H1 (cell line): Measurements from ENCODE around the gene BDP1. TPM values are rescaled to one million over a fixed set of nuclear protein-coding genes. Genes with fewer than 3 reads are reported as not detected.
A peak's percentile ranks its signal among the peaks of the same experiment; 100 is the strongest.

Source experiments
- CTCF ChIA-PET: fragments of 300-600 bp; sonication (Branson Sonifier 250); formaldehyde crosslinking; loops from one replicate; lab custom pipeline; 2021; ENCODE audit not compliant: partially characterized antibody; lab: Charles Lee
- POLR2A ChIA-PET: fragments of 300-600 bp; sonication (Branson Sonifier 250); formaldehyde crosslinking; loops from one replicate; lab custom pipeline; 2021; ENCODE audit warnings: inconsistent platforms; ENCODE audit not compliant: partially characterized antibody; lab: Charles Lee
- DNase-seq, 2 experiments: peaks; one replicate each; pipeline versions ENCODE4 v3.0.0 to v3.0.0-alpha.2; 2010 to 2022; ENCODE audit warnings: low spot score in 2 of 2, low read depth in 1 of 2, mixed read lengths in 1 of 2
- FAIRE-seq: peaks from 2 replicates; lab custom pipeline; 2011; peaks lifted over from hg19 to GRCh38; lab: Jason Lieb, UNC
- H2AFZ ChIP-seq: 2 replicates; pipeline ENCODE4 v1.8.1; 2012; ENCODE audit warnings: low read length, inconsistent platforms
- H2AK5ac ChIP-seq: 2 replicates; pipeline ENCODE4 v1.6.1; 2013; ENCODE audit warnings: low read depth, low read length
- H2BK120ac ChIP-seq: replicated peaks from 2 replicates; pipeline ENCODE3; 2013; ENCODE audit warnings: low read depth, low read length, inconsistent platforms
- H2BK12ac ChIP-seq: 2 replicates; pipeline ENCODE4 v1.6.1; 2013; ENCODE audit warnings: low read depth, low read length
- H2BK15ac ChIP-seq: 2 replicates; pipeline ENCODE4 v1.6.1; 2013; ENCODE audit warnings: low read length
- H2BK20ac ChIP-seq: 2 replicates; pipeline ENCODE4 v1.6.1; 2013; ENCODE audit warnings: low read length
- H2BK5ac ChIP-seq: 2 replicates; pipeline ENCODE4 v1.6.1; 2013; ENCODE audit warnings: low read depth, low read length
- H3K14ac ChIP-seq: 2 replicates; pipeline ENCODE4 v1.6.1; 2013; ENCODE audit warnings: inconsistent platforms; ENCODE audit not compliant: insufficient read length
- H3K18ac ChIP-seq: 2 replicates; pipeline ENCODE4 v1.6.1; 2013; ENCODE audit warnings: low read length; ENCODE audit errors: extremely low read depth
- H3K23ac ChIP-seq: 2 replicates; pipeline ENCODE4 v1.6.1; 2013; ENCODE audit warnings: inconsistent platforms; ENCODE audit not compliant: insufficient read length
- H3K23me2 ChIP-seq: 2 replicates; pipeline ENCODE4 v1.6.1; 2013; ENCODE audit warnings: low read depth, low read length
- H3K27ac ChIP-seq: 2 replicates; pipeline ENCODE4 v1.6.1; 2011; ENCODE audit warnings: low read depth, low read length, inconsistent platforms
- H3K27me3 ChIP-seq, 4 experiments: replicated peaks in 1 of 4; 1 replicate in 1 of 4; 2 replicates in 3 of 4; pipeline versions ENCODE4 v1.6.1 to v1.8.1; 2011 to 2013; ENCODE audit warnings: low read length in 3 of 4, mild to moderate bottlenecking in 3 of 4, inconsistent platforms in 2 of 4, mixed read lengths in 2 of 4, moderate library complexity in 1 of 4; ENCODE audit not compliant: control insufficient read depth in 3 of 4, insufficient read depth in 3 of 4; ENCODE audit errors: extremely low read depth in 1 of 4
- H3K36me3 ChIP-seq, 4 experiments: 2 replicates each; pipeline versions ENCODE4 v1.6.1 to v1.8.1; 2011 to 2013; ENCODE audit warnings: mild to moderate bottlenecking in 4 of 4, low read length in 3 of 4, moderate library complexity in 2 of 4, control low read depth in 1 of 4, inconsistent platforms in 1 of 4; ENCODE audit not compliant: insufficient read depth in 4 of 4, control insufficient read depth in 2 of 4
- H3K4ac ChIP-seq: replicated peaks from 2 replicates; pipeline ENCODE3; 2013; ENCODE audit warnings: low read length, low read depth, mixed read lengths, inconsistent platforms; ENCODE audit not compliant: insufficient read length
- H3K4me1 ChIP-seq, 4 experiments: replicated peaks in 1 of 4; 1 replicate in 1 of 4; 2 replicates in 3 of 4; pipeline versions ENCODE4 v1.6.1 to v1.8.1; 2011 to 2013; ENCODE audit warnings: low read length in 3 of 4, inconsistent platforms in 2 of 4, mixed read lengths in 1 of 4; ENCODE audit not compliant: insufficient read depth in 4 of 4, control insufficient read depth in 3 of 4
- H3K4me2 ChIP-seq, 2 experiments: 2 replicates each; pipeline versions ENCODE4 v1.6.1 to v1.8.1; 2011 to 2013; ENCODE audit warnings: low read depth in 2 of 2, low read length in 2 of 2, control low read depth in 1 of 2, inconsistent platforms in 1 of 2, mild to moderate bottlenecking in 1 of 2; ENCODE audit not compliant: insufficient read depth in 1 of 2
- H3K4me3 ChIP-seq, 4 experiments: fragments of 200-600, 300-600 bp in 1 of 4; sonication (generic), shearing (Covaris generic), sonication (Bioruptor Twin) in 1 of 4; 2 replicates each; pipeline versions ENCODE4 v1.5.1 to v1.8.1; 2011 to 2016; ENCODE audit warnings: low read length in 4 of 4, low read depth in 3 of 4, control low read depth in 2 of 4, inconsistent platforms in 2 of 4, mild to moderate bottlenecking in 2 of 4, mixed read lengths in 1 of 4, moderate library complexity in 1 of 4; ENCODE audit not compliant: insufficient read depth in 2 of 4; ENCODE audit errors: extremely low read depth in 1 of 4
- H3K56ac ChIP-seq: replicated peaks from 2 replicates; pipeline ENCODE3; 2013; ENCODE audit warnings: low read depth, mild to moderate bottlenecking, mixed read lengths, low read length, inconsistent platforms; ENCODE audit not compliant: insufficient read length
- H3K79me1 ChIP-seq: 2 replicates; pipeline ENCODE4 v1.6.1; 2013; ENCODE audit warnings: low read depth, low read length, control low read depth
- H3K79me2 ChIP-seq, 2 experiments: 2 replicates each; pipeline versions ENCODE4 v1.6.1 to v1.8.1; 2012 to 2013; ENCODE audit warnings: low read length in 2 of 2, mild to moderate bottlenecking in 2 of 2, inconsistent platforms in 1 of 2; ENCODE audit not compliant: insufficient read depth in 2 of 2, control insufficient read depth in 1 of 2
- H3K9ac ChIP-seq, 4 experiments: replicated peaks in 1 of 4; 1 replicate in 1 of 4; 2 replicates in 3 of 4; pipeline versions ENCODE4 v1.6.1 to v1.8.1; 2011 to 2013; ENCODE audit warnings: low read depth in 3 of 4, low read length in 3 of 4, control low read depth in 2 of 4, mild to moderate bottlenecking in 2 of 4, moderate library complexity in 2 of 4, inconsistent platforms in 1 of 4; ENCODE audit errors: extremely low read depth in 1 of 4
- H3K9me3 ChIP-seq, 2 experiments: 2 replicates each; pipeline versions ENCODE4 v1.6.1 to v1.8.1; 2012 to 2013; ENCODE audit warnings: mild to moderate bottlenecking in 2 of 2, moderate library complexity in 2 of 2, control low read depth in 1 of 2, inconsistent platforms in 1 of 2, low read depth in 1 of 2, low read length in 1 of 2, mixed read lengths in 1 of 2; ENCODE audit not compliant: insufficient read depth in 2 of 2
- H4K20me1 ChIP-seq, 2 experiments: replicated peaks in 1 of 2; 2 replicates each; pipeline versions ENCODE3 to v1.8.1; 2011 to 2013; ENCODE audit warnings: inconsistent platforms in 2 of 2, low read length in 2 of 2, mild to moderate bottlenecking in 1 of 2; ENCODE audit not compliant: insufficient read depth in 2 of 2, control insufficient read depth in 1 of 2
- H4K5ac ChIP-seq: 2 replicates; pipeline ENCODE4 v1.6.1; 2013; ENCODE audit warnings: low read length, low read depth, mixed read lengths, inconsistent platforms; ENCODE audit not compliant: insufficient read length
- H4K8ac ChIP-seq: 2 replicates; pipeline ENCODE4 v1.8.0; 2013; ENCODE audit warnings: mild to moderate bottlenecking, moderate library complexity, low read length, inconsistent platforms; ENCODE audit not compliant: insufficient read depth; ENCODE audit errors: extremely low read depth
- H4K91ac ChIP-seq: replicated peaks from 2 replicates; pipeline ENCODE3; 2013; ENCODE audit warnings: low read length, mixed read lengths, inconsistent platforms; ENCODE audit not compliant: insufficient read length
- JUND ChIP-seq: IDR thresholded peaks from 2 replicates; pipeline ENCODE4 v1.6.1; 2011; ENCODE audit warnings: mild to moderate bottlenecking, improper control_type of control experiment, low read length
- MAFK ChIP-seq: IDR thresholded peaks from 2 replicates; pipeline ENCODE4 v1.6.1; 2012; ENCODE audit warnings: low read depth, mild to moderate bottlenecking, improper control_type of control experiment, low read length
- POLR2A ChIP-seq, 2 experiments: IDR thresholded peaks; 1 replicate in 1 of 2; 2 replicates in 1 of 2; pipeline ENCODE4 v1.6.1; 2011; ENCODE audit warnings: low read depth in 2 of 2, low read length in 2 of 2, mild to moderate bottlenecking in 2 of 2; ENCODE audit errors: control extremely low read depth in 1 of 2
- SIRT6 ChIP-seq: IDR thresholded peaks from one replicate; pipeline ENCODE4 v1.7.1; 2012; ENCODE audit warnings: low read length, inconsistent platforms
- YY1 ChIP-seq: IDR thresholded peaks from 2 replicates; pipeline ENCODE4 v1.6.1; 2011; ENCODE audit warnings: low read depth, mild to moderate bottlenecking, low read length
- WGBS, 2 experiments: shearing (Covaris generic) in 1 of 2; methylation state at CpG; one replicate each; pipeline versions ENCODE4 v1.1.6 to v1.1.7; 2013 to 2015; ENCODE audit warnings: low lambda C conversion rate in 2 of 2, mixed read lengths in 2 of 2, inconsistent platforms in 1 of 2, low coverage in 1 of 2, missing lambda C conversion rate in 1 of 2; ENCODE audit not compliant: insufficient replicate concordance in 2 of 2, insufficient coverage in 1 of 2, insufficient read length in 1 of 2; ENCODE audit errors: extremely low coverage in 1 of 2, missing lambda C conversion rate in 1 of 2; 5-methylcytosine and 5-hydroxymethylcytosine counted together
- polyA plus RNA-seq, 7 experiments: library from polyadenylated mRNA; depleted of rRNA in 3 of 7; stranded (reverse) in 5 of 7; unstranded in 2 of 7; fragments of >200 nt in 5 of 7; fragments of 200-250 nt in 2 of 7; gene quantifications; 1 replicate in 5 of 7; 2 replicates in 1 of 7; 4 replicates in 1 of 7; pipeline versions ENCODE4 v1.2.1 to v1.2.3, GENCODE V29; 2011 to 2013; ENCODE audit warnings: missing spikeins in 2 of 7, mixed read lengths in 2 of 7
- total RNA-seq: library from RNA; stranded (reverse); fragmentation: NEBNext Ultra II Directional; extraction: Animal tissue kit (Norgen Biotek cat#: 25700); gene quantifications from 2 replicates; pipeline ENCODE4 v1.2.1, GENCODE V29; 2021

The BDP1 gene
- total and polyA plus RNA-seq, 2 of the 8 experiments (the other 6 are each of a cell fraction or from before 2014, with no cell fraction given), result 4.7 to 32.1 TPM

- Histone ChIP-seq H3K4me3 (peak overlapping the region; percentile 93 to 98 (median 98); a peak in 6 of 8 replicates), H4K8ac (peak overlapping the region; percentile 12; the same call in 1 of the 2 replicates), H3K23me2 (peaks cover 2% of the 10 kb centered on the region; the same call in 1 of the 2 replicates), H3K23ac (no peak overlapping the region), H3K14ac (no peak overlapping the region), H3K79me2 (peaks cover 6 to 35% of the 10 kb centered on the region in 2 experiments; a peak in 3 of 4 replicates), H3K9me3 (no peaks in the 10 kb centered on the region), H3K4me2 (peak overlapping the region; percentile 75 to 77), H4K5ac (no peak overlapping the region), H3K36me3 (peaks cover 3 to 15% (median 9%) of the 10 kb centered on the region in 4 experiments; a peak in 4 of 8 replicates), H3K4me1 (no peaks in the 10 kb centered on the region; a peak in 1 of 7 replicates), H2BK12ac (no peak overlapping the region), H2BK20ac (no peak overlapping the region), H3K27me3 (no peaks in the 10 kb centered on the region), H3K27ac (no peak overlapping the region; the same call in 1 of the 2 replicates), H4K91ac (no peak overlapping the region), H2AK5ac (no peak overlapping the region), H2BK15ac (no peak overlapping the region), H2BK120ac (no peak overlapping the region), H4K20me1 (no peaks in the 10 kb centered on the region), H3K79me1 (no peaks in the 10 kb centered on the region), H3K4ac (no peak overlapping the region), H2AFZ (peak overlapping the region; percentile 88), H3K18ac (no peak overlapping the region), H3K9ac (peak overlapping the region in 2 of 4 experiments; percentile 93; a peak in 2 of 7 replicates), H3K56ac (no peak overlapping the region), H2BK5ac (no peak overlapping the region)
- ChIA-PET POLR2A (interaction anchor here (1.1 to 1.5 kb wide), 5 partner anchors 21 to 132 kb away, joined by 3 to 6 read pairs (median 3); partner anchors contain the start of gene MCCC2), CTCF (no interaction called here)
- FAIRE-seq (no peak), DNase-seq (no peak)
- TF ChIP-seq SIRT6 (no peak), POLR2A (IDR thresholded peaks at IDR 0.05; ENCODE audit: control extremely low read depth in 1 of 2, low read depth in 2 of 2, low read length in 2 of 2) (no peak), MAFK (no peak), YY1 (no peak), JUND (no peak)
- WGBS, 2 experiments, result 79% methylated on average over 19 of the region's 19 CpGs; no CpG with 5 or more reads in 1 of the 2 experiments
Observed at GRCh38 chr5:71454913-71455312, 538 bp upstream of the BDP1 start.
